Mucosa of rectum (tissue), 2 donors: ENCODE measurements around the gene TMEM169.
A peak's percentile ranks its signal among the peaks of the same experiment; 100 is the strongest.
"Not testable (repeated sequence)": the region's sequence is repeated elsewhere in the genome, so short reads cannot be mapped to it uniquely, and the experiment has no call there.

Experiments used
- H3K27ac ChIP-seq, 2 donors: one replicate each; pipeline ENCODE4 v1.7.0; 2013; ENCODE audit warnings: inconsistent platforms in 2 of 2, low read depth in 2 of 2, low read length in 2 of 2
- H3K27me3 ChIP-seq, 2 donors: one replicate each; pipeline ENCODE4 v1.7.0; 2013; ENCODE audit warnings: low read length in 2 of 2; ENCODE audit not compliant: control insufficient read depth in 2 of 2, insufficient read depth in 2 of 2
- H3K36me3 ChIP-seq, 2 donors: one replicate each; pipeline ENCODE4 v1.7.0; 2013; ENCODE audit warnings: low read length in 2 of 2; ENCODE audit not compliant: control insufficient read depth in 2 of 2, insufficient read depth in 2 of 2
- H3K4me1 ChIP-seq, 2 donors: one replicate each; pipeline ENCODE4 v1.7.0; 2013; ENCODE audit warnings: low read length in 2 of 2, mild to moderate bottlenecking in 1 of 2; ENCODE audit not compliant: control insufficient read depth in 2 of 2, insufficient read depth in 2 of 2
- H3K4me3 ChIP-seq, 2 donors: one replicate each; pipeline ENCODE4 v1.7.0; 2013; ENCODE audit warnings: low read length in 2 of 2
- H3K9ac ChIP-seq, 2 donors: one replicate each; pipeline ENCODE4 v1.7.0; 2013; ENCODE audit warnings: low read length in 2 of 2, low read depth in 1 of 2, mild to moderate bottlenecking in 1 of 2
- H3K9me3 ChIP-seq, 2 donors: one replicate each; pipeline ENCODE4 v1.7.0; 2013; ENCODE audit warnings: low read length in 2 of 2; ENCODE audit not compliant: control insufficient read depth in 2 of 2
- donor health status: healthy.
- donor health status: Normal muscosa, but diverticular disease.

TMEM169 gene

GRCh38 chr2:216070195-216070594 lies 11.5 kb upstream of the TMEM169 start:
- Histone ChIP-seq H3K9ac (no peak overlapping the region), H3K4me3 (no peak overlapping the region), H3K36me3 (peaks cover 5 to 11% of the 10 kb centered on the region in 2 donors), H3K9me3 (no peaks in the 10 kb centered on the region), H3K27ac (no peak overlapping the region), H3K4me1 (no peaks in the 10 kb centered on the region), H3K27me3 (no peaks in the 10 kb centered on the region)

- Histone ChIP-seq H3K9me3 (no peaks in the 10 kb centered on the region), H3K36me3 (peaks cover 0 to 4% of the 10 kb centered on the region in 2 donors), H3K27me3 (no peaks in the 10 kb centered on the region), H3K9ac (no peak overlapping the region), H3K4me3 (no peak overlapping the region), H3K4me1 (peaks cover 0 to 4% of the 10 kb centered on the region in 2 donors), H3K27ac (no peak overlapping the region)
Measured at GRCh38 chr2:216071111-216071851, 10.4 kb upstream of the TMEM169 start.

- peaks cover 0 to 3% of the 10 kb centered on the region in 2 donors for H3K36me3 ChIP-seq
- no peak overlapping the region for H3K9ac ChIP-seq
- no peak overlapping the region for H3K27ac ChIP-seq
- H3K9me3 ChIP-seq, result no peaks in the 10 kb centered on the region
- H3K27me3 ChIP-seq, result no peaks in the 10 kb centered on the region
- no peak overlapping the region for H3K4me3 ChIP-seq
- H3K4me1 ChIP-seq, result peaks cover 0 to 4% of the 10 kb centered on the region in 2 donors
Measured at GRCh38 chr2:216072473-216072872, 9.2 kb upstream of the TMEM169 start.

- no peaks in the 10 kb centered on the region for H3K9me3 ChIP-seq
- H3K36me3 ChIP-seq, result peaks cover 0 to 3% of the 10 kb centered on the region in 2 donors
- no peak overlapping the region for H3K9ac ChIP-seq
- H3K4me3 ChIP-seq, result no peak overlapping the region
- H3K4me1 ChIP-seq, result peaks cover 0 to 4% of the 10 kb centered on the region in 2 donors
- H3K27me3 ChIP-seq, result no peaks in the 10 kb centered on the region
- H3K27ac ChIP-seq, result no peak overlapping the region
Measured at GRCh38 chr2:216073773-216074172, 7.9 kb upstream of the TMEM169 start.

- peaks cover 0 to 3% of the 10 kb centered on the region in 2 donors for H3K36me3 ChIP-seq
- H3K27me3 ChIP-seq, result no peaks in the 10 kb centered on the region
- H3K27ac ChIP-seq, result no peak overlapping the region
- H3K4me1 ChIP-seq, result peaks cover 0 to 4% of the 10 kb centered on the region in 2 donors
- H3K9ac ChIP-seq, result no peak overlapping the region
- H3K4me3 ChIP-seq, result no peak overlapping the region
- no peaks in the 10 kb centered on the region for H3K9me3 ChIP-seq
Measured at GRCh38 chr2:216074380-216074779, 7.3 kb upstream of the TMEM169 start.

GRCh38 chr2:216074794-216075193 lies 6.9 kb upstream of the TMEM169 start:
- H3K9me3 ChIP-seq, result no peaks in the 10 kb centered on the region
- H3K9ac ChIP-seq, result no peak overlapping the region
- H3K36me3 ChIP-seq, result peaks cover 0 to 3% of the 10 kb centered on the region in 2 donors
- no peaks in the 10 kb centered on the region for H3K27me3 ChIP-seq
- no peak overlapping the region for H3K4me3 ChIP-seq
- H3K27ac ChIP-seq, result no peak overlapping the region
- peaks cover 0 to 4% of the 10 kb centered on the region in 2 donors for H3K4me1 ChIP-seq

- H3K27ac ChIP-seq, result peak overlapping the region; percentile 4 to 10
- peaks cover 0 to 3% of the 10 kb centered on the region in 2 donors for H3K36me3 ChIP-seq
- H3K27me3 ChIP-seq, result no peaks in the 10 kb centered on the region
- H3K9me3 ChIP-seq, result no peaks in the 10 kb centered on the region
- no peak overlapping the region for H3K4me3 ChIP-seq
- peaks cover 0 to 6% of the 10 kb centered on the region in 2 donors for H3K4me1 ChIP-seq
- H3K9ac ChIP-seq, result no peak overlapping the region
Measured at GRCh38 chr2:216075510-216076485, 5.9 kb upstream of the TMEM169 start.

- no peak overlapping the region for H3K27ac ChIP-seq
- no peaks in the 10 kb centered on the region for H3K27me3 ChIP-seq
- no peak overlapping the region for H3K4me3 ChIP-seq
- no peaks in the 10 kb centered on the region for H3K9me3 ChIP-seq
- peaks cover 11 to 15% of the 10 kb centered on the region in 2 donors for H3K4me1 ChIP-seq
- H3K9ac ChIP-seq, result no peak overlapping the region
- H3K36me3 ChIP-seq, result peaks cover 0 to 2% of the 10 kb centered on the region in 2 donors
Measured at GRCh38 chr2:216078776-216079175, 2.9 kb upstream of the TMEM169 start.

- not testable (repeated sequence) for H3K36me3 ChIP-seq, H3K9ac ChIP-seq, H3K27ac ChIP-seq, H3K27me3 ChIP-seq, H3K9me3 ChIP-seq, H3K4me3 ChIP-seq
- H3K4me1 ChIP-seq, result peaks cover 11 to 15% of the 10 kb centered on the region in 2 donors
Measured at GRCh38 chr2:216080048-216080447, 1.7 kb upstream of the TMEM169 start.

- Histone ChIP-seq H3K4me3 (peak overlapping the region; percentile 87 to 96), H3K27me3 (no peaks in the 10 kb centered on the region), H3K9me3 (no peaks in the 10 kb centered on the region), H3K27ac (peak overlapping the region; percentile 56 to 58), H3K9ac (peak overlapping the region; percentile 77 to 87), H3K4me1 (peaks cover 11 to 12% of the 10 kb centered on the region in 2 donors), H3K36me3 (no peaks in the 10 kb centered on the region)
Measured at GRCh38 chr2:216081012-216081411, 707 bp upstream of the TMEM169 start.
